Neural cell (in vitro differentiated cells): ENCODE data around the gene EDAR.

Source experiments
- CTCF ChIP-seq: fragments of 450-650 bp; IDR thresholded peaks from 2 replicates; pipeline ENCODE4 v1.5.1; 2014; ENCODE audit warnings: antibody characterized with exemption, mild to moderate bottlenecking, moderate library complexity; ENCODE audit not compliant: poor library complexity, severe bottlenecking
- MXI1 ChIP-seq: fragments of 450-650 bp; conservative IDR thresholded peaks from 2 replicates; pipeline ENCODE4 v1.6.1; 2014; ENCODE audit warnings: antibody characterized with exemption, mild to moderate bottlenecking; ENCODE audit not compliant: poor library complexity, severe bottlenecking
- POLR2AphosphoS5 ChIP-seq: IDR thresholded peaks from 2 replicates; pipeline ENCODE4 v1.6.1; 2012

GRCh38 chr2:108855194-108855593 is 133.8 kb downstream of the EDAR start:
- TF ChIP-seq CTCF (peak; percentile 48), POLR2AphosphoS5 (no peak), MXI1 (no peak)
